Smooth muscle cell (in vitro differentiated cells): Measurements from ENCODE around the gene HIRA. TPM values are rescaled to one million over a fixed set of nuclear protein-coding genes. Genes with fewer than 3 reads are reported as not detected.

ENCODE experiments used
- DNase-seq: peaks from one replicate; lab custom pipeline; 2025; ENCODE audit not compliant: unreplicated experiment; lab: John Stamatoyannopoulos, UW
- H2AFZ ChIP-seq: fragments of 200-600 bp; sonication (generic); 2 replicates; pipeline ENCODE4 v1.6.0; 2016; ENCODE audit warnings: antibody characterized with exemption, low read depth, mild to moderate bottlenecking
- H3F3A ChIP-seq: fragments of 200-600 bp; sonication (generic); 2 replicates; pipeline ENCODE4 v1.6.0; 2017; ENCODE audit warnings: antibody characterized with exemption, low read depth
- H3K27ac ChIP-seq: fragments of 200-600 bp; sonication (generic); 2 replicates; pipeline ENCODE4 v1.5.1; 2016; ENCODE audit warnings: low read depth, mild to moderate bottlenecking
- H3K27me3 ChIP-seq: fragments of 200-600 bp; sonication (generic); 2 replicates; pipeline ENCODE4 v1.6.1; 2016; ENCODE audit warnings: low read depth, mild to moderate bottlenecking
- H3K36me3 ChIP-seq: fragments of 200-600 bp; sonication (generic); 2 replicates; pipeline ENCODE4 v1.5.1; 2016; ENCODE audit warnings: low read depth
- H3K4me1 ChIP-seq: fragments of 200-600 bp; sonication (generic); 2 replicates; pipeline ENCODE4 v1.5.1; 2016; ENCODE audit warnings: low read depth
- H3K4me2 ChIP-seq: fragments of 200-600 bp; sonication (generic); 2 replicates; pipeline ENCODE4 v1.6.0; 2016; ENCODE audit warnings: mild to moderate bottlenecking
- H3K4me3 ChIP-seq: fragments of 200-600 bp; sonication (generic); 2 replicates; pipeline ENCODE4 v1.5.1; 2016; ENCODE audit warnings: mild to moderate bottlenecking
- H3K79me2 ChIP-seq: fragments of 200-600 bp; sonication (generic); 2 replicates; pipeline ENCODE4 v1.6.0; 2016; ENCODE audit warnings: low read depth, mild to moderate bottlenecking
- H3K9ac ChIP-seq: fragments of 200-600 bp; sonication (generic); 2 replicates; pipeline ENCODE4 v1.6.0; 2016; ENCODE audit warnings: low read depth
- H3K9me3 ChIP-seq: fragments of 200-600 bp; sonication (generic); replicated peaks from 2 replicates; pipeline ENCODE4 v1.5.1; 2016; ENCODE audit warnings: low read depth
- H4K20me1 ChIP-seq: fragments of 200-600 bp; sonication (generic); 2 replicates; pipeline ENCODE4 v1.6.0; 2016; ENCODE audit warnings: low read depth
- WGBS: methylation state at CpG from one replicate; pipeline ENCODE4 v1.1.7; 2016; ENCODE audit warnings: low lambda C conversion rate; 5-methylcytosine and 5-hydroxymethylcytosine counted together
- polyA plus RNA-seq: library from polyadenylated mRNA; unstranded; fragments of >200 nt; fragmentation: Nextera tagmentation; extraction: Ambion mirVana; gene quantifications from 2 replicates; pipeline ENCODE4 v1.2.1, GENCODE V29; 2016
- total RNA-seq: library from RNA; depleted of rRNA; stranded (reverse); fragments of >200 nt; gene quantifications from 2 replicates; pipeline ENCODE4 v1.2.3, GENCODE V29; 2014
- TF ChIP-seq, protein P1 (sequence below): fragments of 200-600 bp; sonication (generic); IDR thresholded peaks from 2 replicates; pipeline ENCODE4 v1.5.1; 2017; ENCODE audit warnings: borderline replicate concordance, mild to moderate bottlenecking, antibody characterized with exemption; ENCODE audit not compliant: insufficient read depth, poor library complexity, severe bottlenecking

HIRA gene
- total and polyA plus RNA-seq, 2 experiments from 2014 or later = 7.3 to 8.7 TPM

DNA sequence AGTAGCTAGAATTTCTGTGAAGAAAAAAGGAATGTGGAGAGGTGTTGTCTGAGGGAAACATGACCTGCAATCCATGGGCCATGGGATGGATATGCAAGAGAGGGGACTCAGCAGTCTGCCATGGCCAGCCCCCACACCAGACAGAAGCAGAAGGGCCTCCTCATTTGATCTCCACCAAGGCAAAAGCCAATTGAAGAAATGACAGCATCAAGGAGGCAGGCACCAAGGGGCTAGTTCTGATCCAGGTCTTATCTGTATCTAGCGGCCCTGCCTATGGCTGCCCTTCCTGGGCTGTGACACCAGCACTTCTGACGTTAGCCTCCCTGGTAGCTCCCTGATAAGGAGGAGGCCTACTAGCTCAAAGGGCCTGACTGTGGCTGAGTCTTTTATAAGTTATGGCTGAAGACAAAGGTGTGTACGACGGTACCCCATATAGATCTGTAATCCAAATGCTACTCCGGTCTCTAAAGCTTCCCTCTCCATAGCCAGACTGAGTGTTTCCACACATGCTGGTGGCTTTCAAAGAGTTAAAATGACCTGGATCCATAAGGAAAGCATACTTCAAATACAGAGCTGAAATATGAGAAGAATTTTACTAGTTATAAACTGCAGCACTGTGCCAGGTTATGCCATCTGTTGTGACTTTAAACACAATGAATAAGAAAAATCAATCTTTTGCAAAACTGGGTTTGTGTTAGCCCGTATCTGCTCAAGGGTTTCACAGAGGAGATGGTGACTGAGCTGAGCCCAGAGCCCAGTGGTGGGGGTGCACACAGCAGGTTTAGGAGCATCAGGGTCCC lies 34.4 kb downstream of the HIRA start:
- WGBS = 92% methylated on average over 6 of the region's 6 CpGs
- TF ChIP-seq, protein P1, sequence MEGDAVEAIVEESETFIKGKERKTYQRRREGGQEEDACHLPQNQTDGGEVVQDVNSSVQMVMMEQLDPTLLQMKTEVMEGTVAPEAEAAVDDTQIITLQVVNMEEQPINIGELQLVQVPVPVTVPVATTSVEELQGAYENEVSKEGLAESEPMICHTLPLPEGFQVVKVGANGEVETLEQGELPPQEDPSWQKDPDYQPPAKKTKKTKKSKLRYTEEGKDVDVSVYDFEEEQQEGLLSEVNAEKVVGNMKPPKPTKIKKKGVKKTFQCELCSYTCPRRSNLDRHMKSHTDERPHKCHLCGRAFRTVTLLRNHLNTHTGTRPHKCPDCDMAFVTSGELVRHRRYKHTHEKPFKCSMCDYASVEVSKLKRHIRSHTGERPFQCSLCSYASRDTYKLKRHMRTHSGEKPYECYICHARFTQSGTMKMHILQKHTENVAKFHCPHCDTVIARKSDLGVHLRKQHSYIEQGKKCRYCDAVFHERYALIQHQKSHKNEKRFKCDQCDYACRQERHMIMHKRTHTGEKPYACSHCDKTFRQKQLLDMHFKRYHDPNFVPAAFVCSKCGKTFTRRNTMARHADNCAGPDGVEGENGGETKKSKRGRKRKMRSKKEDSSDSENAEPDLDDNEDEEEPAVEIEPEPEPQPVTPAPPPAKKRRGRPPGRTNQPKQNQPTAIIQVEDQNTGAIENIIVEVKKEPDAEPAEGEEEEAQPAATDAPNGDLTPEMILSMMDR = no peak
- no peak for DNase-seq

GRCh38 chr22:19396561-19396933 lies 35.0 kb downstream of the HIRA start:
- H3K4me3 ChIP-seq = no peak overlapping the region
- TF ChIP-seq, protein P1 = no peak
- no peaks in the 10 kb centered on the region for H3K79me2 ChIP-seq
- H3F3A ChIP-seq = no peaks in the 10 kb centered on the region
- H4K20me1 ChIP-seq = no peaks in the 10 kb centered on the region
- H3K9me3 ChIP-seq = no peaks in the 10 kb centered on the region
- WGBS = 100% methylated on average over 6 of the region's 6 CpGs
- H3K36me3 ChIP-seq = no peaks in the 10 kb centered on the region
- no peak overlapping the region for H3K27ac ChIP-seq
- no peaks in the 10 kb centered on the region for H3K27me3 ChIP-seq
- H3K9ac ChIP-seq = no peak overlapping the region
- H3K4me1 ChIP-seq = no peaks in the 10 kb centered on the region
- no peak overlapping the region for H3K4me2 ChIP-seq
- DNase-seq = no peak
- H2AFZ ChIP-seq = no peak overlapping the region

More for the DNA sequence above, 34.4 kb downstream of the HIRA start:
- H3K27ac ChIP-seq = no peak overlapping the region
- H3K9me3 ChIP-seq = no peaks in the 10 kb centered on the region
- no peaks in the 10 kb centered on the region for H3K4me1 ChIP-seq
- H2AFZ ChIP-seq = no peak overlapping the region
- no peaks in the 10 kb centered on the region for H3K27me3 ChIP-seq
- H3K9ac ChIP-seq = no peak overlapping the region
- no peaks in the 10 kb centered on the region for H3F3A ChIP-seq
- no peak overlapping the region for H3K4me2 ChIP-seq
- H3K79me2 ChIP-seq = no peaks in the 10 kb centered on the region
- H3K36me3 ChIP-seq = no peaks in the 10 kb centered on the region
- H4K20me1 ChIP-seq = no peaks in the 10 kb centered on the region
- no peak overlapping the region for H3K4me3 ChIP-seq

- TF ChIP-seq, protein P1 = no peak
- H3K79me2 ChIP-seq = no peaks in the 10 kb centered on the region
- H3K36me3 ChIP-seq = no peaks in the 10 kb centered on the region
Measured at GRCh38 chr22:19395276-19395675, 36.3 kb downstream of the HIRA start.

More at GRCh38 chr22:19395276-19395675, 36.3 kb downstream of the HIRA start:
- H4K20me1 ChIP-seq = no peaks in the 10 kb centered on the region
- H3K9ac ChIP-seq = no peak overlapping the region
- H3K27ac ChIP-seq = no peak overlapping the region
- H3K4me3 ChIP-seq = no peak overlapping the region
- no peaks in the 10 kb centered on the region for H3F3A ChIP-seq
- no peaks in the 10 kb centered on the region for H3K27me3 ChIP-seq
- WGBS = 95% methylated on average over 4 of the region's 4 CpGs
- no peak overlapping the region for H3K4me2 ChIP-seq
- H3K9me3 ChIP-seq = no peaks in the 10 kb centered on the region
- no peaks in the 10 kb centered on the region for H3K4me1 ChIP-seq
- H2AFZ ChIP-seq = no peak overlapping the region
- no peak for DNase-seq
